ENCODE measurements around the gene TMEM145. TPM values are rescaled to one million over a fixed set of nuclear protein-coding genes. Genes with fewer than 3 reads are reported as not detected.

Gene TMEM145
- total RNA-seq, 1 donor from 2014 or later = not detected

- intact Hi-C loops (cut with DNase I) = no loop called here
- TF ChIP-seq, protein P1, sequence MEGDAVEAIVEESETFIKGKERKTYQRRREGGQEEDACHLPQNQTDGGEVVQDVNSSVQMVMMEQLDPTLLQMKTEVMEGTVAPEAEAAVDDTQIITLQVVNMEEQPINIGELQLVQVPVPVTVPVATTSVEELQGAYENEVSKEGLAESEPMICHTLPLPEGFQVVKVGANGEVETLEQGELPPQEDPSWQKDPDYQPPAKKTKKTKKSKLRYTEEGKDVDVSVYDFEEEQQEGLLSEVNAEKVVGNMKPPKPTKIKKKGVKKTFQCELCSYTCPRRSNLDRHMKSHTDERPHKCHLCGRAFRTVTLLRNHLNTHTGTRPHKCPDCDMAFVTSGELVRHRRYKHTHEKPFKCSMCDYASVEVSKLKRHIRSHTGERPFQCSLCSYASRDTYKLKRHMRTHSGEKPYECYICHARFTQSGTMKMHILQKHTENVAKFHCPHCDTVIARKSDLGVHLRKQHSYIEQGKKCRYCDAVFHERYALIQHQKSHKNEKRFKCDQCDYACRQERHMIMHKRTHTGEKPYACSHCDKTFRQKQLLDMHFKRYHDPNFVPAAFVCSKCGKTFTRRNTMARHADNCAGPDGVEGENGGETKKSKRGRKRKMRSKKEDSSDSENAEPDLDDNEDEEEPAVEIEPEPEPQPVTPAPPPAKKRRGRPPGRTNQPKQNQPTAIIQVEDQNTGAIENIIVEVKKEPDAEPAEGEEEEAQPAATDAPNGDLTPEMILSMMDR (IDR thresholded peaks at IDR 0.05) = no peak
- ATAC-seq = no peak
- Histone ChIP-seq H3K36me3 (peaks cover 26% of the 10 kb centered on the region), H3K4me1 (no peaks in the 10 kb centered on the region), H3K27me3 (ENCODE audit: low read depth) (no peaks in the 10 kb centered on the region), H3K9me3 (no peaks in the 10 kb centered on the region), H3K27ac (peak overlapping the region; percentile 18), H3K4me3 (no peak overlapping the region)
- DNase-seq = no peak
Observed at GRCh38 chr19:42362891-42363440, 49.9 kb downstream of the TMEM145 start.

DNA sequence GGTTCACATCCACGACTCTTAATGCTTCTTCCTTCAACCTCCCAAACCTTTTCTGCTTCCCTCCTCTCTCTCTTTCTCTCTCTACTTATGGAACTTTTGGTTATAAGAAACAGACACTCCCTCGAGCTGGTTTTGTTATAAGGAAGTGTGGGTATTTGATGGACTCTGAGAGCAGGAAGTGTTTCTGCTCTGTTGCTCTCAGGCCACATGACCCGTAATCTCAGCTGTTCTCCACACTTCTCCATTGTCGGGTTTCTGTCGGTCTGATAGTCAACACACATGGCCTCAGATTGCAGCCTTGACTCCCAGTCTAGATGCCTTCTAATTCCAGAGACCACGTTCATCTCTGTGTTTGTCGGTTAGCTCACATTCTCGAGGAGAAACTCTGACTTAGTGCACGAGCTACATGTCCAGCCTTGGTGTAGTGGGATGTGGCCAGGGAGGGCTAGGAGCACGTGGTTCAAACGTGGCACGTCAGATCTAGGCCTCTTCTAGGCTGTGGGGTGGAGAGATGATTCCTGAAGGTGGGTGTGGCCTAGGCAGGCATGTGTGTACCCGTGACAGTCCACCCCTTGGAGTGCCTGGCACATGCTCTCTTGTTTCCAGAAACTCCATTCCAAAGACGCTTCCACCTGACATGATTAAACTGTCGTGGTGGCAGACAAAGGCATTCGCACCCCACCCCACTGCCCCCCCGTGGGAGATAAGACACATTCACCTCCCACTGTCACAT is 50.7 kb downstream of the TMEM145 start:
- peak in 1 of 2 donors; percentile 20 for ATAC-seq
- peaks cover 21% of the 10 kb centered on the region for H3K36me3 ChIP-seq
- intact Hi-C loops (cut with DNase I) = no loop called here

DNA sequence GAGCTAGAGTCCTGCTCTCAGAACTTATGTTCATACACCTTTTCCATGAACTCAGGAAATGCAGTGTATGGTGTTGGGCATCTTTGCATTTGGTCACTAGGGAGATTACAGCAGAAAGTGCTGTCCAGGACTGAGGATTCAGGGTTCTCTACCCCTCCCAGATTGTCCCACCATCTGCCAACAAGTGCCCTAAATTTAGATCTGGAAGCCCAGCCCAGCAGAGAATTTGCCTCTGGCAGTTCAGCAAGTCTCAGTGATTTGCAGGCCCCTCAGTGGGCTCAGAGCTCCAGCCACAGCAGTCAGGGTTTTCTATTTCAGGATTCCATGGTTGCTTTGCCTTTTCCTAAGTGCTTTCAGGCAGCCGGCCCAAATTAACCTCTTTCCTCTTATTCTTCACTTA is 53.6 kb downstream of the TMEM145 start:
- TF ChIP-seq, protein P1 (IDR thresholded peaks at IDR 0.05) = no peak
- H3K4me1 ChIP-seq = no peaks in the 10 kb centered on the region
- intact Hi-C loops (cut with DNase I) = no loop called here
- no peaks in the 10 kb centered on the region for H3K27me3 ChIP-seq (ENCODE audit: low read depth)
- ATAC-seq = no peak
- H3K9me3 ChIP-seq = no peaks in the 10 kb centered on the region
- H3K36me3 ChIP-seq = peaks cover 5% of the 10 kb centered on the region
- H3K27ac ChIP-seq = no peak overlapping the region
- no peak for DNase-seq
- H3K4me3 ChIP-seq = no peak overlapping the region

More for the DNA sequence above, 50.7 kb downstream of the TMEM145 start:
- no peak for DNase-seq
- Histone ChIP-seq H3K27ac (peak overlapping the region; percentile 18), H3K9me3 (no peaks in the 10 kb centered on the region), H3K4me1 (no peaks in the 10 kb centered on the region), H3K27me3 (ENCODE audit: low read depth) (no peaks in the 10 kb centered on the region), H3K4me3 (no peak overlapping the region)
- TF ChIP-seq, protein P1 (IDR thresholded peaks at IDR 0.05) = no peak

- H3K36me3 ChIP-seq = peaks cover 5% of the 10 kb centered on the region
- intact Hi-C loops (cut with DNase I) = no loop called here
- ATAC-seq (no peak), DNase-seq (no peak)
- H3K27me3 ChIP-seq (ENCODE audit: low read depth) = no peaks in the 10 kb centered on the region
- no peak overlapping the region for H3K27ac ChIP-seq
- H3K9me3 ChIP-seq = no peaks in the 10 kb centered on the region
- no peaks in the 10 kb centered on the region for H3K4me1 ChIP-seq
- TF ChIP-seq, protein P1 (IDR thresholded peaks at IDR 0.05) = no peak
- no peak overlapping the region for H3K4me3 ChIP-seq
Observed at GRCh38 chr19:42367929-42368328, 54.8 kb downstream of the TMEM145 start.

DNA sequence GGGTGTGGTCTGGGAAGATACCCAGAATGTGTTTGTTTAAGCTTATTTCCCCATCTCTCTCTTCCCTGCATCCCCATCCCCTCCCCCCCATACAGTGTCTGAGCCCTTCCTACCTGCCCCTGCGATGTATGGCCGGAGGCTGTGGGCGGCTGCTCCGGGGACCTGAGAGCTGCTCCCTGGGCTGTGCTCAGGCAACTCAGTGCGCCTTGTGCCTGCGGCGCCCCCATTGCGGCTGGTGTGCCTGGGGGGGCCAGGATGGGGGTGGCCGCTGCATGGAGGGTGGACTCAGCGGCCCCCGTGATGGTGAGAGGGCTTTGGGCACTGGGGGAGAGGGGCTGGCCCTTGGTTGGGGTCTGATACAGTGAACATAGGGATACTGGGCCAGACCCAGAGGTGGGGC is 55.3 kb downstream of the TMEM145 start:
- intact Hi-C loops (cut with DNase I) = no loop called here
- TF ChIP-seq, protein P1 (IDR thresholded peaks at IDR 0.05) = no peak
- Histone ChIP-seq H3K4me3 (no peak overlapping the region), H3K4me1 (no peaks in the 10 kb centered on the region), H3K27ac (no peak overlapping the region), H3K27me3 (ENCODE audit: low read depth) (no peaks in the 10 kb centered on the region), H3K9me3 (no peaks in the 10 kb centered on the region), H3K36me3 (peaks cover under 1% of the 10 kb centered on the region)
- ATAC-seq (no peak), DNase-seq (no peak)
